Ovary (tissue), 3 donors: ENCODE measurements around the gene METTL3.

Source experiments
- EP300 ChIP-seq: sonication (generic); formaldehyde crosslinking; IDR thresholded peaks from one replicate; pipeline ENCODE4 v1.6.1; 2017; ENCODE audit warnings: antibody characterized with exemption
- TF ChIP-seq, protein P1 (sequence below), 3 donors: fragments of 450-650 bp in 2 of 3; fragments of 200-600 bp in 1 of 3; IDR thresholded peaks; one replicate each; pipeline versions ENCODE4 v1.5.1 to v1.8.0; 2016 to 2022; ENCODE audit warnings: antibody characterized with exemption in 3 of 3, mild to moderate bottlenecking in 1 of 3
- donor health status: DM: no; HTN: no; CAD: no.

DNA sequence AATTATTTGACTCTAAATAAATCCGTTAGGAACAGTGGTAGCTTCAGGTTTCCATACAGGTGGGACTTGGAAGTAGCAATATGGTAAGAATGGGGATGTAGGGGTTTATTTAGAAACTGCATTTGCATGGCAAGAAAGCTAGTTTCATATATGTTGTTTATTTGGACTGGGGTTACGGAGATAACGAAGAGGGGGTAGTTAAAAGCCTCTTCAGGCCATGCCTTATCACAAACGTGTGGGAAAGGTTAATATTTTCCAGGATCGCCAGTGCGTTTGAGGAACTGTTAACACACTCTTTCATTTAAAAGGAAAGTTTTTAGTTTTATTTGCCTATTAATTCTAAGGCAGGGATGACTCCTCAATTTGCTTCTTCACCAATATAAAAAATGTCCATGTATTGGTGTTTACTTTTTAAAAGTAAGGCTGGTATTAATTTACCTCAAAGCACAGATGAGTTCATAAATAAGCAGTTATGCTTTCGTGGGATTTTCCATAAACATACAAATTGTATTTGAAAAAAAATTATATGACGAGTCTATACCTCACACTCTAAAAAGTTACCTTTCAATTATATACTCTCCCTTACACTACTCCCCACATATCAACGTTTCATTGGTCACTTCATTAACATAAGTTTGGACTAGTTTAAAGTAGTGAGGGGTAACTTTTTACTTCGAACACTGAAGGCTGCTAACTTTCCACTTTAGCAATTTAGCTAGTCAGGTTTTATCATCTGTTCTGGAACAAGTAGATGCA, 35.2 kb downstream of the METTL3 start:
- TF ChIP-seq, protein P1, sequence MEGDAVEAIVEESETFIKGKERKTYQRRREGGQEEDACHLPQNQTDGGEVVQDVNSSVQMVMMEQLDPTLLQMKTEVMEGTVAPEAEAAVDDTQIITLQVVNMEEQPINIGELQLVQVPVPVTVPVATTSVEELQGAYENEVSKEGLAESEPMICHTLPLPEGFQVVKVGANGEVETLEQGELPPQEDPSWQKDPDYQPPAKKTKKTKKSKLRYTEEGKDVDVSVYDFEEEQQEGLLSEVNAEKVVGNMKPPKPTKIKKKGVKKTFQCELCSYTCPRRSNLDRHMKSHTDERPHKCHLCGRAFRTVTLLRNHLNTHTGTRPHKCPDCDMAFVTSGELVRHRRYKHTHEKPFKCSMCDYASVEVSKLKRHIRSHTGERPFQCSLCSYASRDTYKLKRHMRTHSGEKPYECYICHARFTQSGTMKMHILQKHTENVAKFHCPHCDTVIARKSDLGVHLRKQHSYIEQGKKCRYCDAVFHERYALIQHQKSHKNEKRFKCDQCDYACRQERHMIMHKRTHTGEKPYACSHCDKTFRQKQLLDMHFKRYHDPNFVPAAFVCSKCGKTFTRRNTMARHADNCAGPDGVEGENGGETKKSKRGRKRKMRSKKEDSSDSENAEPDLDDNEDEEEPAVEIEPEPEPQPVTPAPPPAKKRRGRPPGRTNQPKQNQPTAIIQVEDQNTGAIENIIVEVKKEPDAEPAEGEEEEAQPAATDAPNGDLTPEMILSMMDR (IDR thresholded peaks at IDR 0.05): no peak
- TF ChIP-seq EP300: no peak
